Activated CD4-positive, alpha-beta T cell treated with anti-CD3 and anti-CD28 coated beads, Interleukin-2, amount 10 ng/mL, durations not matched to agents 24 days and 14 days (primary cell): ENCODE measurements around the gene FLOT2. TPM values are rescaled to one million over a fixed set of nuclear protein-coding genes. Genes with fewer than 3 reads are reported as not detected.
"Not testable (repeated sequence)": the region's sequence is repeated elsewhere in the genome, so short reads cannot be mapped to it uniquely, and the experiment has no call there.

Source experiments
- DNase-seq: peaks from one replicate; pipeline ENCODE4 v3.0.0; 2022
- H3K27ac Mint-ChIP-seq: one replicate; pipeline ENCODE4 v1.8.0; 2022; ENCODE audit warnings: mild to moderate bottlenecking, mixed read lengths
- H3K27me3 Mint-ChIP-seq: one replicate; pipeline ENCODE4 v1.8.0; 2022; ENCODE audit warnings: mixed read lengths
- H3K36me3 Mint-ChIP-seq: one replicate; pipeline ENCODE4 v1.8.0; 2022; ENCODE audit warnings: low read depth, mild to moderate bottlenecking, mixed read lengths
- H3K4me1 Mint-ChIP-seq: one replicate; pipeline ENCODE4 v1.8.0; 2021; ENCODE audit warnings: mixed read lengths
- H3K4me3 Mint-ChIP-seq: one replicate; pipeline ENCODE4 v1.8.0; 2022; ENCODE audit warnings: mild to moderate bottlenecking, moderate library complexity, mixed read lengths
- H3K9me3 Mint-ChIP-seq: one replicate; pipeline ENCODE4 v1.8.0; 2021; ENCODE audit warnings: mixed read lengths
- intact Hi-C: fragments of 100-400 bp; cut with micrococcal nuclease; formaldehyde crosslinking; loops from one replicate; pipeline ENCODE4 v1.15.1; 2023
- total RNA-seq: library from RNA; stranded (reverse); gene quantifications from 2 replicates; pipeline ENCODE4 v1.2.3, GENCODE V29; 2022

The FLOT2 gene
- total RNA-seq, 1 donor from 2014 or later = 111 TPM

- DNase-seq = no peak
- H3K27ac Mint-ChIP-seq = peak overlapping the region; percentile 98
- peaks cover 39% of the 10 kb centered on the region for H3K36me3 Mint-ChIP-seq
- intact Hi-C loops = loop anchor here (2.0 kb wide), 2 partner anchors 21 to 55 kb away; partner anchors contain the start of gene FAM222B
- no peaks in the 10 kb centered on the region for H3K27me3 Mint-ChIP-seq
- peak overlapping the region; percentile 97 for H3K4me3 Mint-ChIP-seq
- H3K9me3 Mint-ChIP-seq = no peaks in the 10 kb centered on the region
- H3K4me1 Mint-ChIP-seq = peaks cover 59% of the 10 kb centered on the region
Measured at GRCh38 chr17:28897769-28898526, 415 bp upstream of the FLOT2 start.

DNA sequence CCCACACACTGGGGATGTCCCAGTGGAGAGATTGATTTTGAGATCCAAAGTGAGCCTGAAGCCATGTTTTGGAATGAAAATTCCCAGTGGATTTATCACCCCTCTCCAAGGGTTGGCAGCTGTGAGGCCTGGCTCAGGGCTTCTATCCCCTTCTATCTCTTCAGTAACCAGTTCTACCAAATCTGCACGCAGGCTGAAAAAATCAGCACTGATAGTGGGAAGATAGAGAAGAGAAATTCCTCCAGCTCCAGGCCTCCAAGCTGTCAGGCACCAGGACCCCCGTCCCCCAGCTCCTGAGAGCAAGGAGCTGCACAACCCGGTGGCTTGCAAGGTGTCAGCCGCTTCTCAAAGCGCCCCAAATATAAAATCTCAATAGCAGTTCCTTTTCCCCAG, 1.0 kb downstream of the FLOT2 start:
- Mint-ChIP-seq H3K9me3 (no peaks in the 10 kb centered on the region), H3K36me3 (peaks cover 42% of the 10 kb centered on the region), H3K4me3 (peak overlapping the region; percentile 97), H3K27ac (peak overlapping the region; percentile 98), H3K27me3 (no peaks in the 10 kb centered on the region), H3K4me1 (peaks cover 64% of the 10 kb centered on the region)
- intact Hi-C loops = loop anchor here (2.0 kb wide), 2 partner anchors 20 to 54 kb away; partner anchors contain the start of gene FAM222B
- DNase-seq = no peak

GRCh38 chr17:28895794-28896447, 1.6 kb downstream of the FLOT2 start:
- H3K4me3 Mint-ChIP-seq = peak overlapping the region; percentile 97
- DNase-seq = peak; percentile 62
- no peaks in the 10 kb centered on the region for H3K27me3 Mint-ChIP-seq
- intact Hi-C loops = loop anchor here (2.0 kb wide), 2 partner anchors 19 to 53 kb away; partner anchors contain the start of gene FAM222B
- peaks cover 45% of the 10 kb centered on the region for H3K36me3 Mint-ChIP-seq
- peak overlapping the region; percentile 98 for H3K27ac Mint-ChIP-seq
- H3K4me1 Mint-ChIP-seq = peaks cover 67% of the 10 kb centered on the region
- no peaks in the 10 kb centered on the region for H3K9me3 Mint-ChIP-seq

- H3K36me3 Mint-ChIP-seq = peaks cover 31% of the 10 kb centered on the region
- H3K27me3 Mint-ChIP-seq, intact Hi-C loops, H3K9me3 Mint-ChIP-seq: not testable (repeated sequence)
- peak; percentile 75 for DNase-seq
- peak overlapping the region; percentile 97 for H3K27ac Mint-ChIP-seq
- H3K4me1 Mint-ChIP-seq = peaks cover 66% of the 10 kb centered on the region
- H3K4me3 Mint-ChIP-seq = peak overlapping the region; percentile 82
Measured at GRCh38 chr17:28893248-28894183, 4.0 kb downstream of the FLOT2 start.

GRCh38 chr17:28892024-28892423, 5.5 kb downstream of the FLOT2 start:
- intact Hi-C loops = no loop called here
- H3K4me1 Mint-ChIP-seq = peaks cover 58% of the 10 kb centered on the region
- peak overlapping the region; percentile 22 for H3K4me3 Mint-ChIP-seq
- no peak for DNase-seq
- H3K27me3 Mint-ChIP-seq = no peaks in the 10 kb centered on the region
- H3K27ac Mint-ChIP-seq = peak overlapping the region; percentile 97
- peaks cover 24% of the 10 kb centered on the region for H3K36me3 Mint-ChIP-seq
- no peaks in the 10 kb centered on the region for H3K9me3 Mint-ChIP-seq

DNA sequence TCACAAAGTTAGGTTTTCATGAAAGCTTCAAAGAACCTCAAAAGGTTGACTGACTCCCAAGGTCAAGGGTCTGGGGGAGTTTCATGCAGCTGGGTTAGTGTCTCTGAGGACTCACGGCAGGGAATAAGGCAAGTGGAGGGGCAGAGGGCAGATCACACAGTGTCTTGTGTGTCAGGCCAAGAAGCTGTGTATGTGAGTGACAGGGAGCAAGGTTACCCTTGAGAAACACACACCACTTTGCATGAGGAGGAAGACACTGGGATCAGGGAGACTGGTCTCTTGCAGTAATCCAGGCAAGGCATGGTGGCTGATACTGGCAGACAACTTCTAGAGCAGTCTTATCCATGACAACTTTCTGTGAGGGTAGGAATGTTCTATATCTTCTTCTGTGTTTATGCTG, 6.3 kb downstream of the FLOT2 start:
- peaks cover 53% of the 10 kb centered on the region for H3K4me1 Mint-ChIP-seq

GRCh38 chr17:28889996-28890395, 7.5 kb downstream of the FLOT2 start:
- Mint-ChIP-seq H3K27me3 (no peaks in the 10 kb centered on the region), H3K9me3 (no peaks in the 10 kb centered on the region), H3K27ac (peak overlapping the region; percentile 72), H3K4me1 (peaks cover 43% of the 10 kb centered on the region), H3K4me3 (peak overlapping the region; percentile 36), H3K36me3 (peaks cover 35% of the 10 kb centered on the region)
- intact Hi-C loops = no loop called here
- DNase-seq = no peak

More for the DNA sequence above, 6.3 kb downstream of the FLOT2 start:
- Mint-ChIP-seq H3K9me3 (no peaks in the 10 kb centered on the region), H3K27ac (peak overlapping the region; percentile 97), H3K4me3 (peak overlapping the region; percentile 22), H3K27me3 (no peaks in the 10 kb centered on the region), H3K36me3 (peaks cover 28% of the 10 kb centered on the region)
- DNase-seq = no peak
- intact Hi-C loops = no loop called here

DNA sequence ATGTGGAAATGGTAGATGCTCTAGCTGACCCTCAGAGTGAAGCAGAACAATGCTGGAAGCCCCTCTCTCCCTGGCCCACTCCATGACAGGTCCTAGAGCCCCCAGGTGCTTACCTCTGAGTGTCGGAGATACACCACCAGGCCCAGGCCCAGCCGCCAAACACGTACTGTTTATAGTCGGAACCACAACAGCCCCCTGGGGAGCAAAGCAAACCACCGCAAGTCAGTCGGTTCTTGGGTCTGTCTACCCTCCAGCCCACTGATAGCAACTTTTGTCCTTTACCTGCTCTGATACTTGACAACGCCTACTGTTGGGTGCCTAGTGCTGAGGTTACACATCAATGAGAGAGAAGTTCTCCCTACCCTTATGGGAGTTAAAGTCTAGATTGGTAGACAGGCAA, 8.7 kb downstream of the FLOT2 start:
- H3K36me3 Mint-ChIP-seq = peaks cover 40% of the 10 kb centered on the region
- H3K27ac Mint-ChIP-seq = no peak overlapping the region
- DNase-seq = no peak
- peaks cover 40% of the 10 kb centered on the region for H3K4me1 Mint-ChIP-seq
- intact Hi-C loops = no loop called here
- no peaks in the 10 kb centered on the region for H3K27me3 Mint-ChIP-seq
- H3K9me3 Mint-ChIP-seq = no peaks in the 10 kb centered on the region
- no peak overlapping the region for H3K4me3 Mint-ChIP-seq

DNA sequence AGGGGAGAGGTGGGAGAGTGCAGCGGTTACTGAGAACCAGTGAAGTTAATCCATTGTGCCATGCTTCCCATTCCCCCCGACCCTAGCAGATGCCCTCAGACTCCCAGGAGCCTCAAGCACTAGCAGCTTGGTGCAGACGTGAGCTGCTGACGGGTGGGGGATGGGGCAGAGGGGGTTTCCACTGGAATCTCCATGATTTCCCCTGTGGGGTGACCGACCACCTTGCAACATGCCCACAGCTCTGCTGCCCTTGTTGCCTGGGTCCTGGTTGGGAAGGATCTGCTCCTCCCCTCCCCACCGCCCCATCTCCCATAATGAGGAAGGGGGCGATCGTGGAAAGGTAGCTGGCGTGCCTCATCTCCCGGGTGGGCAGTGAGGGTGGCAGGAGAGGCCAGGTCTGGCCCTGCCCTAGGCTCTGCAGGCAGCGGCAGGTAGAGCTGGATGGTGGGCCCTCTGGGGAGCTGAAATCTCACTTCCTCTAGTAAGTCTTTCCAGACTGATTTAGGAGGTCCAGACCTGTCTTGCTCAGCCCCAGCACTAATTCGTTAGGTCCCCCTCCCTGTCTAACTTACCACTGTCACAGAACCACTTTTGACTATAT, 9.6 kb downstream of the FLOT2 start:
- H3K36me3 Mint-ChIP-seq = peaks cover 34% of the 10 kb centered on the region
- H3K4me3 Mint-ChIP-seq = no peak overlapping the region
- no peak for DNase-seq
- no peak overlapping the region for H3K27ac Mint-ChIP-seq
- intact Hi-C loops = no loop called here
- peaks cover 32% of the 10 kb centered on the region for H3K4me1 Mint-ChIP-seq
- H3K9me3 Mint-ChIP-seq = no peaks in the 10 kb centered on the region
- H3K27me3 Mint-ChIP-seq = no peaks in the 10 kb centered on the region

GRCh38 chr17:28885951-28886350, 11.6 kb downstream of the FLOT2 start:
- Mint-ChIP-seq H3K9me3 (no peaks in the 10 kb centered on the region), H3K36me3 (peaks cover 33% of the 10 kb centered on the region), H3K4me3 (no peak overlapping the region), H3K27ac (no peak overlapping the region), H3K27me3 (no peaks in the 10 kb centered on the region), H3K4me1 (peaks cover 14% of the 10 kb centered on the region)
- DNase-seq = no peak
- intact Hi-C loops = no loop called here

GRCh38 chr17:28885363-28885762, 12.2 kb downstream of the FLOT2 start:
- H3K27me3 Mint-ChIP-seq = no peaks in the 10 kb centered on the region

GRCh38 chr17:28883967-28884702, 13.4 kb downstream of the FLOT2 start:
- intact Hi-C loops = no loop called here
- peaks cover 4% of the 10 kb centered on the region for H3K4me1 Mint-ChIP-seq
- H3K27me3 Mint-ChIP-seq = no peaks in the 10 kb centered on the region
- DNase-seq = no peak
- H3K9me3 Mint-ChIP-seq = no peaks in the 10 kb centered on the region
- H3K36me3 Mint-ChIP-seq = peaks cover 45% of the 10 kb centered on the region
- H3K27ac Mint-ChIP-seq = no peak overlapping the region
- no peak overlapping the region for H3K4me3 Mint-ChIP-seq

More at GRCh38 chr17:28885363-28885762, 12.2 kb downstream of the FLOT2 start:
- H3K9me3 Mint-ChIP-seq = no peaks in the 10 kb centered on the region
- DNase-seq = no peak
- H3K4me1 Mint-ChIP-seq = peaks cover 10% of the 10 kb centered on the region
- H3K36me3 Mint-ChIP-seq = peaks cover 34% of the 10 kb centered on the region
- intact Hi-C loops = no loop called here
- no peak overlapping the region for H3K27ac Mint-ChIP-seq
- no peak overlapping the region for H3K4me3 Mint-ChIP-seq
